ENCODE measurements around the gene BMP8B. TPM values are rescaled to one million over a fixed set of nuclear protein-coding genes. Genes with fewer than 3 reads are reported as not detected.

The BMP8B gene
- polyA plus RNA-seq, 1 donor from 2014 or later = 0.14 TPM

DNA sequence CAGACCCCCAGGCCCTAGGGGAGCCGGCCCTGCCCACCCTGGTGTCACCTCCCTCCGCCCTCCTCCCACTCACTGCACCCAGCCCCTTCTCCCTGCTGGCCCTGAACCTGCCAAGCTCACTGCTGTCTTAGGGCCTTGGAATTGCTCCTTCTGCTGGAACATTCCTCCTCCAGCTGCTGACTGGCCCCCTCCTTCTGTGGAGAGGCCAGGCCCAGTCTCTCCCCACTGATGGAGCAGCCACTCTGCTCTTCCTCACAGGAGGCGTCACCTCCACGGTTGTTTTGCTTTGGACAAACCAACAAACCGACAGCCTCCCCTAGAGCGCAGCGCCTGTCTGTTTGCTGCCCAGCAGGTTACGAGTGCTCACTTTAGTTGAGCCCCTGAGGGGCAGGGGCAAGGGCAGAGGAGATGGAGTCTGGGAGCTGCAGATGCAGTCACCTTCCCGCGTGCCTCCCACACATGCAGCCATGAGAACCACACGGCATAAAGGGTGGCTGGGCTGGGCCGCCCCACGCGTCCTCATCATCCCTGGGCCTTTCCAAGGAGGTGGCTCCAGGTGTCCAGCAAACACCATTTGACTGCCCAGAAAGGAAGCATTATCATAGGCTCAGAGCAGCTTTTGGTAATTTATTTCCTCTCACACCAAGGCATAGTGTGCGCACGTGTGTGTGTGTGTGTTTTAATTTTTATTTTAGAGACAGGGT is 27.0 kb downstream of the BMP8B start:
- peak overlapping the region in 1 of 3 donors; percentile 82 for H3K27ac Mint-ChIP-seq
- H3K4me1 Mint-ChIP-seq = no peaks in the 10 kb centered on the region
- H3K36me3 Mint-ChIP-seq = peaks cover 1% of the 10 kb centered on the region
- no peak overlapping the region for H3K4me3 Mint-ChIP-seq
- no peaks in the 10 kb centered on the region for H3K27me3 Mint-ChIP-seq
- H3K9me3 Mint-ChIP-seq = no peaks in the 10 kb centered on the region

DNA sequence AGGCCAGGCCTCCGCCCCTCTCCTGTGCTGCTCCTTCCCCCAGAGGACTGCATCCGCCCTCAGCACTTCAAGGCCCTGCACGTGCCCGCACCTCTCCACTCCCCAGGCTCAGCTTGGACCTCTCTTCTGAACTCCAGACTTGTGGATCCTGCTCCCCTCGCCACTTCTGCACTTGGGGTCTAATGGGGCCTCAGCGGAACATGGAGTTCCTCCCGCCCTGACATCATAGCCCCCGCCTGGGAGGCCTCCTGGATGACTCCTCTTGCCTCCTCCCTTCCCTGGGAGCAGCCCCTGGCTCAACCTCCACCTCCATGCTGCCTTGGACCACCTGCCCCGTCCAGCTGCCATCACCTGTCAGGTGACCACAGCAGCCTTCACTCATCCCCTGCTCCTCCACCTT is 27.6 kb downstream of the BMP8B start:
- no peak overlapping the region for H3K27ac Mint-ChIP-seq
- peaks cover 4% of the 10 kb centered on the region for H3K36me3 Mint-ChIP-seq
- no peak overlapping the region for H3K4me3 Mint-ChIP-seq
- no peaks in the 10 kb centered on the region for H3K4me1 Mint-ChIP-seq
- no peaks in the 10 kb centered on the region for H3K9me3 Mint-ChIP-seq
- no peaks in the 10 kb centered on the region for H3K27me3 Mint-ChIP-seq

DNA sequence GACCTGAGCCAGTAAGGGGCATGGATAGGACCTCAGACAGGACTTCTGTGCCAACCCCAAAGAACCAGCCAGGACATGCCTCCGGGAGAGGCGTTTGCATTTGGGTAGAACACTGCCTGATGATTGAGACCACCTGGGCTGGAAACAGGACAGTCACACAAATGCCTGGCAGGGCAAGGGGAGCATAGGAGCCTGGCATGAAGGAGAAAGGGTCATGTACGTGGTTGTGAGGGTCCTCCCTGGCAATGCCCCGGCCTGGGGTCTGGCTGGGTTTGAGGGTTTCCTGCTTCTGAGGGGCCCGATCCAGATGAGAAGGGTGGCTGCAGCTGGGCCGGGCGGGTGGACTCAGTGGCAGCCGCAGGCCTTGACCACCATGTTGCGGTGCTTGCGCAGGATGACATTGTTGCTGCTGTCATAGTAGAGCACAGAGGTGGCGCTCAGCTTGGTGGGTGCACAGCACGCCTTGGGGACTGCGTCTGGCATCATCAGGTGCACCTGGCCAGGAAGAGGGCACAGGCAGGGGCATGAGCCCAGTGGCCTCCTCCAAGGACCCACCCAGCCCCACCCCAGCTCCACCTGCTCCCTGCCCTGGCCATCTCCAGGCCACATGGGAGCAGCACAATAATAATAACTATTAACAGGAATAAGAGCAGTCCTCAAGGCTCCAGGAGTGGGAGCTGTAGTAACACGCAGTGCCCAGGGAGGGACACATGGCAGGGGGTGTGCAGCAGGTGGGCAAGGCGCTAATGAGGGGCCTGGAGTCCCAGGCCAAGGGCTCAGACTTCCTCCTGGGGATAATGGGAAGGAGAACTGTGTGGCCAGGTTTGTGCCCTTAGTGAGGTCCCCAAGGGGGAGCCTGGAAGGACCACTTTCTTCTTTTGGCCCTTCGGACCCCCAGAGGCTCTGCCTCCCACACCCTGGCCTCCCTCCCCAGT is 28.3 kb downstream of the BMP8B start:
- H3K27ac Mint-ChIP-seq = no peak overlapping the region
- no peaks in the 10 kb centered on the region for H3K27me3 Mint-ChIP-seq
- no peak overlapping the region for H3K4me3 Mint-ChIP-seq
- H3K36me3 Mint-ChIP-seq = peaks cover 4% of the 10 kb centered on the region
- H3K4me1 Mint-ChIP-seq = no peaks in the 10 kb centered on the region
- no peaks in the 10 kb centered on the region for H3K9me3 Mint-ChIP-seq

DNA sequence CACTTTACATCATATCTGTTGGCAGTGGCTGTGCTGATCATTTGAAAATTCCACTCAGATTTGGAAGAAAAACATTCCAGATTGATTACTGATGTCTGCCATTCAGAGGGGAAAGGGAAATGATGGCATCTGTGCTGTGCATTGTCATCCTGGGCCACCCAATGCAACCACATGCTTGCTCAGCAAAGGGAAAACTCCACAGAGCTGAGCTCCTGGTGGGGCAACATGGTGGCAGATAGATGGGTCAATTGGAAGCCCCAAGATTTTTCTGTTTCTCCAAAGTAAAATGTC is 29.3 kb downstream of the BMP8B start:
- Mint-ChIP-seq H3K9me3 (no peaks in the 10 kb centered on the region), H3K4me1 (no peaks in the 10 kb centered on the region), H3K27ac (peak overlapping the region in 1 of 3 donors; percentile 84), H3K36me3 (peaks cover 4% of the 10 kb centered on the region), H3K4me3 (no peak overlapping the region), H3K27me3 (no peaks in the 10 kb centered on the region)

DNA sequence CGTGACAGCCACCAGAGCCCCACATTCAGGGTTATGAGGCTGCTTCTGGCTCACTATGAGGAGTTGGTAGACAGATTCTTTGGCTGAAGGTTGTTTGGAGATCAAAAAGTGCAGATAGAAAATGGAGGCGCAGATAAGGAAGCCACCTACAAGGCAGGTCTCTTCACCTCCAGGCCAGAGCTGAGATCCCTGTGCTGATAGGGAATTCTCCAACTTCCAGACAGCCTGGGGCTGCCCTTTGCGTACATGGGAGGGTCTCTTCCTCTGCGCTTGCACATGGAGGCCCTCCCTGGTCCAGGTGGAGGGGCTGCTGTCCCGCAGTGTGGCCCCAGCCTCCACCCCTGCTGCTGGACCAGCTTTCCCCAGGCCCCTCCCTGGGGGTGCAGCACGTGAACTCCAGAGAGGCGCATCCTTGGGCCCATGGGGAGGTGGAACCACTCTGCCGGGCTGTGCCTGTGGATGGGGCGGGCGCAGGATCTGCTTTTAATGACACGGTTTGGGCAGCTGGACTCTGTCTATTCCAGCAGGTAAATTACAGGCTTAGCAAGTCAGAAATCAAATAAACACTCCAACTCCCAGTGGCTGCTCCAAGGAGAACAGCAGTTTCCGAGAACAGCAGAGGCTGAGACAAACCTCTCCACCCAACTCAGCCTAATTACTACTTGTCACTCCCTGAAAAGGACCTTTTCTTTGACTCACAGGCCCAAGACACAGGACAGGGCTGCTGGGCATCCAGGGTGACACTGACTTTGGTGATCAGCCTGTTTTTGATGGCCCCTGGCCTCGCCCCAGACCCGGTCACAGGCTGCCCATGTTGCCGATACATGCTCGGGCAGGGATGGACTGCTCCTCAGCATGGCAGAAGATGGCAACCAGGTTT is 29.9 kb downstream of the BMP8B start:
- no peak overlapping the region for H3K4me3 Mint-ChIP-seq
- no peaks in the 10 kb centered on the region for H3K9me3 Mint-ChIP-seq
- peaks cover 4% of the 10 kb centered on the region for H3K36me3 Mint-ChIP-seq
- no peaks in the 10 kb centered on the region for H3K27me3 Mint-ChIP-seq
- peak overlapping the region in 1 of 3 donors; percentile 84 for H3K27ac Mint-ChIP-seq
- no peaks in the 10 kb centered on the region for H3K4me1 Mint-ChIP-seq

DNA sequence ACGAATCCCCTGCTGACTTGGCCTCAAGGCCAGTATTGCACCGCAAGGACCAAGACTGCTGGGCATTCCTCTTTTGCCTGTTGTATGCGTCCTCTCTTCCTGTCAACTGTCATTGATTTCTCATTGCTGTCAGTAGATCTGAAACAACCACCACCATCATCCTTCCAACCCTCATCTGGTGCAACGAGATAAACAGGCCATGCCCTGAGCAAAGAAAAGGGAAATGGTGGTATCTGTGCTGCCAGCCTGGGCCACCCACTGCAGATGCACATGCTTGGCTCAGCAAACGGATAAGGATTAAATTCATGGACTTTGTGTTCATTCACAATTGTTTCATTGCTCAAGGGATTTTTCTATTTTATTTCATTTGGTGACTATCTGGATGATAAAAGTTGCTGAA is 31.2 kb downstream of the BMP8B start:
- H3K36me3 Mint-ChIP-seq = peaks cover 8% of the 10 kb centered on the region

DNA sequence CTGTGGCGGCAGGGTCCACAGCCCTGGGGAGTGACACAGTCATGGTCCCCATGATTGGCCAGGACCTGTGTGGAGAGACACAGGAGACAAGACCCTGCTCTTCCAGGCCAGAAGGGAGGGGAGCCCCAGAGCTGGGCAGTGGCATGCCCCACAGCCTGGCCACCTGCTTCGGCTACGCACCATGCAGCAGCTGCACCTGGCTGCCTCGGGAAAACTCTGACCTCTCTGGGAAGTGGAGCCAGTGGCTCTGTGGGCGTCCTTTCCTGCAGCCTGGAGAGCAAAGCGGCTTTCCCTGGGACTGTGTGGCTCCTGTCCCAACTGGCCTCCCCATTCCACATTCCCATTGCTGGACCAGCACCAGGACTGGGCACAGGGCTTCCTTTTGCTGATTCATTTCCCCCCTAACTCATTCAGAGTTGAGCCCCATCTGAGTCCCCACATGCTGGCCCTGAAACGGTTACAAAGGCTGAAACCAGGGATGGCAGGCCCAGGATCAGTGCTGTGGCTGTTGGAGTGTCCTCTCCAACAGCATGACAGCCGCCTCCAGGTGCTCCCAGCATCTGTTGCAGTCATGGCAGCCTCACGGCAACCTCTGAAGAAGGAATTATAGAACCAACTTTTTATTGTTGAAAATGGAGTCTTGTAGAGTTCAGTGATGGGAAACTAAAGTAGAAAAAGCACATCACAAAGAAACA is 32.6 kb downstream of the BMP8B start:
- H3K9me3 Mint-ChIP-seq = no peaks in the 10 kb centered on the region
- H3K4me3 Mint-ChIP-seq = no peak overlapping the region
- H3K36me3 Mint-ChIP-seq = peaks cover 12% of the 10 kb centered on the region
- no peak overlapping the region for H3K27ac Mint-ChIP-seq
- H3K27me3 Mint-ChIP-seq = no peaks in the 10 kb centered on the region
- H3K4me1 Mint-ChIP-seq = peaks cover 0 to 1% (median 0%) of the 10 kb centered on the region in 3 donors

More for the DNA sequence above, 31.2 kb downstream of the BMP8B start:
- Mint-ChIP-seq H3K27ac (peak overlapping the region in 1 of 3 donors; percentile 32), H3K9me3 (no peaks in the 10 kb centered on the region), H3K27me3 (no peaks in the 10 kb centered on the region), H3K4me3 (no peak overlapping the region), H3K4me1 (no peaks in the 10 kb centered on the region)

DNA sequence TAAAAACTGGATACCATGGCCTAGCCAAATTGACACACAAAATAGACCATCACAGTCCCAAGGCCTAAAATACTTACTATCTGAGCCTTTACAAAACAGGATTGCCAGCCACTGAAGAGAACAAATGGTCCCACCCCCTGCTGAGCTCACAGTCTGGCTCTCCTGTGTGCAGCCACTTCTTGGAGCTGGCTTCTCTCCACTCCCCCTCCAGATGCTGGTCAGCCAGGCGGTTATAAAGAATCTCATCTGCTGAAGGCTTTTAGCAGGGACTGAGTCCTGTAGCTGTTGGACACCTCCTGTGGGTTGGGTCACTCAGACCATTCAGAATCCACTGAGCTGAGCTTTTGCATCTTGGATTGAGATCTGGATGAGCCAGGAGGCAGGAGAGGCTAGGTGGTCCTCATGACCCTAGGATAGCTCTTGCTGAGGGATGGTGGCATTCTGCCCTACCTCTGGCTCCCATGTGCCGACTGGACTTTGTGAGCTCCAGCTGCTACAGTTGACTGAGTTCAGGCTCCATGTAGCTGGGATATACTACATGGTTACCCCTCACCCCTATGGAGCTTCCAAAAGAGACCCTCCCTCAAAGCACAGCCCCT is 33.7 kb downstream of the BMP8B start:
- no peak overlapping the region for H3K4me3 Mint-ChIP-seq
- H3K9me3 Mint-ChIP-seq = no peaks in the 10 kb centered on the region
- peaks cover 0 to 2% (median 0%) of the 10 kb centered on the region in 3 donors for H3K4me1 Mint-ChIP-seq
- peak overlapping the region in 1 of 3 donors; percentile 39 for H3K27ac Mint-ChIP-seq
- peaks cover 13% of the 10 kb centered on the region for H3K36me3 Mint-ChIP-seq
- H3K27me3 Mint-ChIP-seq = no peaks in the 10 kb centered on the region

DNA sequence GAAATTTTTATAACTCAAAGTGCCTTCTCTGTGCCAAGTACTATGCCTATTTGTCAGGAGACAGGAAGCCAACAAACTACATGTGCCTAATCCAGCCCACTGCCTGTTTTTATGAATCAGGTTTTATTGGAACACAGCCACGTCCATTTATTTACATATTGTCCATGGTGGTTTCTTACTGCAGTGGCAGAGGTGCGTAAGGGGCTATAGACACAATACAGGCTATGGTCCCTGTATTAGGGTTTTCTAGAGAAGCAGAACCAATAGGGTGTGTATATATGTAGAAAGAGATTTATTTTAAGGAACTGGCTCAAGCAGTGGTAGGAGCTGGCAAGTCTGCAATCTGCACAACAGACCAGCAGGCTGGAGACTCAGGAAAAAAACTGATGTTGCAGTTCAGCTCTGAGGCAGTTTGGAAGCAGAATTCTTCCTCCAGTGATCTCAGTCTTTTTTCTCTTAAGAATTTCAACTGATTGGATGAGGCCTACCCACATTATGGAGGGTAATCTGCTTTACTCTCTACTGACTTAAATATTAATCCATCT is 34.6 kb downstream of the BMP8B start:
- Mint-ChIP-seq H3K4me3 (no peak overlapping the region), H3K27me3 (no peaks in the 10 kb centered on the region), H3K9me3 (no peaks in the 10 kb centered on the region), H3K4me1 (peaks cover 0 to 2% (median 0%) of the 10 kb centered on the region in 3 donors), H3K36me3 (peaks cover 13% of the 10 kb centered on the region), H3K27ac (no peak overlapping the region)

DNA sequence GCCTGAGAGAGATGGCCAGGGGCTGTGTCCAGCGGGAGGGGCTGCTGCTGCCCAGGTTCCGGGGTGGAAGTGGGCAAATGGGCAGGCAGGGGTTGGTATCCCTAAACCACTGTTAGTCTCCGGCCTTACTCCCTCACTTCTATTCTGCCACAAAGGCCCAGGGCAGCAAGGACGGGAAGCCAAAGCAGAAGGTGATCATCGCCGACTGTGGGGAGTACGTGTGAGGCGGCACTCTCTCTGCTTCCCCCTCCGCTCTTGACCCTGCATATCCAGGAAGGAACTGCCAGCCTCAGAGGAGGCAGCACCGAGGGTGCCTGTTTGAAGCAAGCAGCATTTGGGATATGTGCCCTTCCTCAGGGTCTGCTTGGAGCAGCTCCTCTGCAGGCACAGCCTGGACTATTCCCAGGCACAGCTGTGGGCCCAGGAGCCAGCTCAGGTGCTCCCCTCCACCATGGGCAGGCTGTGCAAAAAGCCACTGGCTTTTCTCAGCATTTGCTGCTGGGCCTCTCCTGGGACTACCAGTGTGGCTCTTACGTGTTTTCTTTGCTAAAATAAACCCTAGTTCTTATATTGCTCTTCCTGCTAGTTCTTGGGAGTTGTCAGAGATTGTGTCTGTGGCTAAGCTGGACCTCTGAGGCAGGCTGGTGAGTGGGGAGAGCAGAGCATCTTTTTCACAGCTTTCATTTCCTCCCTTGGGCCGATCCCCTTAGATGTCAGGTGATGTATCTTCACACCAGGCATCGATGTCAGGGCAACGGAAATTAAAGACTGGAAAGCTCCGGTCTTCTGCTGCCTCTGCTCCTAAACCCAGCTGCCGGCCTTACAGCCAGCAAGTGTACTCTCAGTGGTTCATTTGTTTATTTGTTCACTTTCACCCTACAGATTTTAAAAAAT is 35.3 kb downstream of the BMP8B start:
- Mint-ChIP-seq H3K27me3 (no peaks in the 10 kb centered on the region), H3K4me3 (no peak overlapping the region), H3K27ac (no peak overlapping the region), H3K36me3 (peaks cover 13% of the 10 kb centered on the region), H3K4me1 (peaks cover 0 to 2% (median 0%) of the 10 kb centered on the region in 3 donors), H3K9me3 (no peaks in the 10 kb centered on the region)

DNA sequence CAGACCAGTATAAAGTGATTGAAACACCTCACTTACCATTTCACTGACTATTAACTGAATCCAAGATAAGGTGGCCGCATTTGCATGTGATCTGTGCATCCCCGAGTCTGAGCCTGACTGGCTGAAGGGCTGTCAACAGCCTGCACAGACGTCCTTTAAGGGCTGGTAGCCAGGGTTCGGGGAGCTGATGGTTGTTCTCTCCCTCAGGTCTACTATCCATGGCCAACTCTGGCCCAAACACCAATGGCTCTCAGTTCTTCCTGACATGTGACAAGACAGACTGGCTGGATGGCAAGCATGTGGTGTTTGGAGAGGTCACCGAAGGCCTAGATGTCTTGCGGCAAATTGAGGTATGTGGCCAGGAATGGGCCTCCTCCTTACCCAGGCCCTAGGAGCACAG is 36.0 kb downstream of the BMP8B start:
- H3K4me1 Mint-ChIP-seq = peaks cover 0 to 2% (median 0%) of the 10 kb centered on the region in 3 donors
- no peak overlapping the region for H3K4me3 Mint-ChIP-seq
- H3K27me3 Mint-ChIP-seq = no peaks in the 10 kb centered on the region
- H3K9me3 Mint-ChIP-seq = no peaks in the 10 kb centered on the region
- peak overlapping the region in 1 of 3 donors; percentile 27 for H3K27ac Mint-ChIP-seq
- peaks cover 13% of the 10 kb centered on the region for H3K36me3 Mint-ChIP-seq

DNA sequence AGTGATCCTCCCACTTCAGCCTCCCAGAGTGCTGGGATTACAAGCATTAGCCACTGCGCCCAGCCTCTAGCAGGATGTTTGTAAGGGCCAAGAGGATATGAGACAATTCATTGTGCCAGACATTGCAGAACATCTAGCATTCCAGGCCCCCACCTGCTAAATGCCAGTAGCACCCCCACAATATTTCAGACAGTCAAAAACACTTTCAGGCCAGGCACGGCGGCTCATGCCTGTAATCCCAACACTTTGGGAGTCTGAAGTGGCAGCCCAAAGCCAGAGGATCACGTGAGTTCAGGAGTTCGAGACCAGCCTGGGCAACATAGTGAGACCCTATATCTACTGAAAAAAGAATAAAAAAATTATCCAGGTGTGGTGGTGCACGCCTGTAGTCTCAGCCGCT is 37.1 kb downstream of the BMP8B start:
- no peak overlapping the region for H3K4me3 Mint-ChIP-seq
- peaks cover 17% of the 10 kb centered on the region for H3K36me3 Mint-ChIP-seq
- H3K4me1 Mint-ChIP-seq = peaks cover 0 to 6% (median 5%) of the 10 kb centered on the region in 3 donors
- H3K9me3 Mint-ChIP-seq = no peaks in the 10 kb centered on the region
- H3K27ac Mint-ChIP-seq = no peak overlapping the region
- H3K27me3 Mint-ChIP-seq = no peaks in the 10 kb centered on the region

DNA sequence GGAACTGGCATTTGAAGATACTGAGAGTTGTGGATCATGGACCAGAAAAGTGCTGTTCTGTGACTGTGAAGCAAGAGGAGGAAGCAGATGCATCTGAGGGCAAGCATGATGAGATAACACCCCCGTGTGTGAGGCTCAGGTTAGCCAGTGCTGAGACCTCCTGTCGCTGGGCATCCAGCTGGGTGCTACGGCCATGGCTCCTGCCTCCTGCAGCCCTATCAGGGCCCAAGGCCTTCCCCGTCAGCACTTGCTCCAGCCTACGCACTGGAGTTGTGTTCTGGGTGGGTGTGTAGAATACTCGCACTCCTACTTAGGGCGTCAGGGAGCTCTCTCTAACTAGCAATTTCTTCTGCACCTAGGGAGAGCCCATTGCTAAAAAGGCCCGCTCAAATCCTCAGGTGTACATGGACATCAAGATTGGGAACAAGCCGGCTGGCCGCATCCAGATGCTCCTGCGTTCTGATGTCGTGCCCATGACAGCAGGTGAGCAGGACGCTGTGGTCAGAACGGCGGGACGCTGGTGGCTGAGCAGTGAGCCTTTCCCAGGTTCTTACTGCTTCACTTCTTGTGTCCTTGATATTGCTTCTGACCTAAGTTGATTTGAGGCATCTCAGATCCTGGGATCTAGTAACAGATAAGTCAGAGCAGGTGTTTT is 43.5 kb downstream of the BMP8B start:
- H3K36me3 Mint-ChIP-seq = peaks cover 11% of the 10 kb centered on the region
- H3K4me3 Mint-ChIP-seq = peak overlapping the region in 1 of 4 donors; percentile 49
- H3K4me1 Mint-ChIP-seq = peaks cover 7 to 11% (median 7%) of the 10 kb centered on the region in 3 donors
- no peak overlapping the region for H3K27ac Mint-ChIP-seq
- H3K9me3 Mint-ChIP-seq = no peaks in the 10 kb centered on the region
- no peaks in the 10 kb centered on the region for H3K27me3 Mint-ChIP-seq

Measured in IgD-negative memory B cell (primary cell).